MM.1S (cell line): ENCODE data around the gene CFAP58.

Experiments
- EZH2 ChIP-seq: fragments of 300-600 bp; sonication (generic); optimal IDR thresholded peaks from 2 replicates; pipeline ENCODE3; 2017; ENCODE audit warnings: low read depth, mild to moderate bottlenecking, antibody characterized with exemption, low read length, mixed read lengths
- EZH2phosphoT487 ChIP-seq: fragments of 300-600 bp; sonication (generic); IDR thresholded peaks from 2 replicates; pipeline ENCODE4 v1.6.1; 2018; ENCODE audit warnings: antibody characterized with exemption, low read length
- TF ChIP-seq, protein P1 (sequence below): fragments of 300-600 bp; sonication (generic); IDR thresholded peaks from 2 replicates; pipeline ENCODE4 v1.5.1; 2016; ENCODE audit warnings: antibody characterized with exemption, low read length, mixed read lengths

DNA sequence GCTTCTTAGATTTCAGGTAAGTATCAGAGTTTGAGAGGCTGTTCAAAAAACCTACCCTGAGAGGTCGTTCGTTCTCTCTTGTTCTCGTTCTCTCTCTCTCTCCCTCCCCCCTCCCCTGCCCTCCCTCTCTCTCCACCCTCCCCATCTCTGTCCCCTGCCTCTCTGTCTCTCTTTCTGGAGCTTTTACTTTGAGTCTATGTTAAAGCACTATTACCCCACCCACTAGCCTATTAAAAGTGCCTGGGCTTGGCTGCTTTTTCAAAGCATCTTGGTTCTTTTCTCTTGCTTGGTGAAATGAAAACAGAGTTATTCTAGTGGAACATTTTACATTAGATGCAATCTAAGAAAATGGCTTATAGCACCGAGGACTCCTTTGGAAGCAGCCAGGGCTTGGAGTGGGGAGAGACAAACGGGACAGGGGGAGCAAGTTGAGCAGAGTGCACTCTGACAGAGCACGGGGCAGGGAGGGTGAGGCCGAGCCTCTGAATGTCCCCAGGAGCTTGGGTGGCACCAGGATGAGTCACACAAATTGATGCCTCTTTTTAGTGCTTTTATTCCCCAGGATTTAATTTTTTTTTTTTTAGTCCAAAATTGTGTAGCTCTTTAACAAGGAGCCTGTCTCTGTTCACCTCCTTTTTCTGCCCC is 134.3 kb downstream of the CFAP58 start:
- TF ChIP-seq, protein P1, sequence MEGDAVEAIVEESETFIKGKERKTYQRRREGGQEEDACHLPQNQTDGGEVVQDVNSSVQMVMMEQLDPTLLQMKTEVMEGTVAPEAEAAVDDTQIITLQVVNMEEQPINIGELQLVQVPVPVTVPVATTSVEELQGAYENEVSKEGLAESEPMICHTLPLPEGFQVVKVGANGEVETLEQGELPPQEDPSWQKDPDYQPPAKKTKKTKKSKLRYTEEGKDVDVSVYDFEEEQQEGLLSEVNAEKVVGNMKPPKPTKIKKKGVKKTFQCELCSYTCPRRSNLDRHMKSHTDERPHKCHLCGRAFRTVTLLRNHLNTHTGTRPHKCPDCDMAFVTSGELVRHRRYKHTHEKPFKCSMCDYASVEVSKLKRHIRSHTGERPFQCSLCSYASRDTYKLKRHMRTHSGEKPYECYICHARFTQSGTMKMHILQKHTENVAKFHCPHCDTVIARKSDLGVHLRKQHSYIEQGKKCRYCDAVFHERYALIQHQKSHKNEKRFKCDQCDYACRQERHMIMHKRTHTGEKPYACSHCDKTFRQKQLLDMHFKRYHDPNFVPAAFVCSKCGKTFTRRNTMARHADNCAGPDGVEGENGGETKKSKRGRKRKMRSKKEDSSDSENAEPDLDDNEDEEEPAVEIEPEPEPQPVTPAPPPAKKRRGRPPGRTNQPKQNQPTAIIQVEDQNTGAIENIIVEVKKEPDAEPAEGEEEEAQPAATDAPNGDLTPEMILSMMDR: no peak
- TF ChIP-seq EZH2phosphoT487 (no peak), EZH2 (no peak)
